ENCODE data around the gene DGKZ.
A peak's percentile ranks its signal among the peaks of the same experiment; 100 is the strongest.

DGKZ gene

DNA sequence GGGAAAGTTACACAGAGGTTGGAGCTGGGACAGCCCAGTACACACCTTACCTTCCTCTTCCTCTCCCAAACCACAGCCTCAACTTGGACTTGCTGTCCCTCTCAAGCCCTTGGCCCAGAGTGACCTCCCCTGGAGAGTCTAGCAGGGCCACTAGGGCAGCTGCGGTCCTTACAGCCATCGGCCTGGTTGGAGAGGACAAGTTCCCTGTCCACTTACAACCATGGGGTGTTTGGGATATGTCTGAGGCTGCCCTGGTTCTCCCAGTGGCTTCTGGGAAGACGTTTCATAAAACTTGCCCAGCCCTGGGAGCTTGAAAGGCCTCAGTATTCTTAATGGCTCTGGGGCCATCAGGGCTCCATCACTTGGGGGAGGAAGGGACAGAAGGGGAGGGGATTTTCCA lies 13.1 kb upstream of the DGKZ start:
- H3K36me3 Mint-ChIP-seq (ENCODE audit: low read depth) = no peaks in the 10 kb centered on the region
- H3K4me1 Mint-ChIP-seq (ENCODE audit: low read depth) = peaks cover 79% of the 10 kb centered on the region
- H3K9me3 Mint-ChIP-seq = no peaks in the 10 kb centered on the region
- H3K4me3 Mint-ChIP-seq = peak overlapping the region; percentile 74
- no peaks in the 10 kb centered on the region for H3K27me3 Mint-ChIP-seq
- no peak overlapping the region for H3K27ac Mint-ChIP-seq
- DNase-seq = no peak

- Mint-ChIP-seq H3K9me3 (no peaks in the 10 kb centered on the region), H3K4me1 (ENCODE audit: low read depth) (peaks cover 78% of the 10 kb centered on the region), H3K36me3 (ENCODE audit: low read depth) (no peaks in the 10 kb centered on the region), H3K27ac (peak overlapping the region; percentile 73), H3K4me3 (no peak overlapping the region), H3K27me3 (no peaks in the 10 kb centered on the region)
- no peak for DNase-seq
Observed at GRCh38 chr11:46335271-46335670, 12.0 kb upstream of the DGKZ start.

DNA sequence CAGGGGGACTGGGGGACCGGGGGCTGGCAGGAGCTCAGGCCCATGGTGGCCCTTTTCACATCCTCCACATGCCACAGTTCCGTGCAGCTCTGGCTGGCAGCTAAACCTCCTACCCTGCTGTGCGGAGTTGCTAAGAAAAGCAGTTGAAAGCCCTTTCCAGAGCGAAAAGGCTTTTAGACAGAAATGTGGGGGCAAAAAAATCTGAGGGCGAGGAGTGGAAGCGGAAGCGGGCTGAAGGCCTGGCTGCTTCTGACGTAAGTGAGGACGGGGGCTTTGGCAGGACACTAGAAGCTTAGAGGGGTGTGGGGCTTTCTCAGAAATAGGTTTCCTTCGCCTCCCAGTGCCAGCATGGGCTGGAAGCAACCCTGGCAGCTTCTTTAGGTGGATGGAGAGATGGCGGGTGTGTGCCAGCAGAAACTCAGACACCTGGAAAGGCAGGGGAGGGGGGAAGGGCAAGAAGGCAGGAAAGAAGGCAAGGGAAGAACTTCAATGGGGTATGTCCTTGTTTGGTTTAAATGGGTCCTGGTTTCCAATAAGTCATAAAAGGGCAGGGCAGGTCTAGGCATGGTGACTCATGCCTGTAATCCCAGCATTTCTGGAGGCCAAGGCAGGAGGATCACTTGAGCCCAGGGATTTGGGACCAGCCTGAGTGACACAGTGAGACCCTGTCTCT lies 11.2 kb upstream of the DGKZ start:
- Mint-ChIP-seq H3K9me3 (no peaks in the 10 kb centered on the region), H3K4me1 (ENCODE audit: low read depth) (peaks cover 71% of the 10 kb centered on the region), H3K27ac (peak overlapping the region; percentile 66), H3K4me3 (no peak overlapping the region), H3K36me3 (ENCODE audit: low read depth) (no peaks in the 10 kb centered on the region), H3K27me3 (no peaks in the 10 kb centered on the region)
- no peak for DNase-seq

DNA sequence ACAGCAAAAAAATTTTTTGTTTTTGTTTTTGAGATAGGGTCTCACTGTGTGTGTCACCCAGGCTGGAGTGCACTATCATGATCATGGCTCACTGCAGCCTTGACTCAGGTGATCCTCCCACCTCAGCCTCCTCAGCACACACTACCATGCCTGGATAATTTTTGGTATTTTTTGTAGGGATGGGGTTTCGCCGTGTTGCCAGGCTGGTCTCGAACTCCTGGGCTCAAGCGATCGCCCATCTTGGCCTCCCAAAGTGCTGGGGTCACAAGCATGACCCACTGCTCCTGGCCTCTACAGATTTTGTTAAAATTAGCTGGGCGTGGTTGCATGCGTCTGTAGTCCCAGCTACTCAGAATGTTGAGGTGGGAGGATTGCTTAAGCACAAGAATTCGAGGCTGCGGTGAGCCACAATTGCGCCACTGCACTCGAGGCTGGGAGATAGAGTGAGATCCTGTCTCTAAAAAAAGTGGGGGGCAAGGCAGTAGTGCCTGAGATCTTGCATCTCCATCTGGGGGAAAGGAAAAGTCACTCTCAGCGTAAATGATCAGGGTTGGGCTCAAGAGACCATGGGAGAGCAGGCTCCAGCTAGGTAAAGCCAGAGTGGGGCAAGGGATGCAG lies 10.6 kb upstream of the DGKZ start:
- Mint-ChIP-seq H3K27ac (no peak overlapping the region), H3K4me1 (ENCODE audit: low read depth) (peaks cover 71% of the 10 kb centered on the region), H3K27me3 (no peaks in the 10 kb centered on the region), H3K9me3 (no peaks in the 10 kb centered on the region), H3K36me3 (ENCODE audit: low read depth) (no peaks in the 10 kb centered on the region), H3K4me3 (no peak overlapping the region)
- DNase-seq = no peak

GRCh38 chr11:46337626-46338345 lies 9.5 kb upstream of the DGKZ start:
- DNase-seq = no peak
- no peaks in the 10 kb centered on the region for H3K27me3 Mint-ChIP-seq
- no peaks in the 10 kb centered on the region for H3K9me3 Mint-ChIP-seq
- no peak overlapping the region for H3K4me3 Mint-ChIP-seq
- H3K27ac Mint-ChIP-seq = peak overlapping the region; percentile 2
- peaks cover 73% of the 10 kb centered on the region for H3K4me1 Mint-ChIP-seq (ENCODE audit: low read depth)
- H3K36me3 Mint-ChIP-seq (ENCODE audit: low read depth) = no peaks in the 10 kb centered on the region

- peaks cover 76% of the 10 kb centered on the region for H3K4me1 Mint-ChIP-seq (ENCODE audit: low read depth)
- H3K4me3 Mint-ChIP-seq = no peak overlapping the region
Observed at GRCh38 chr11:46338636-46338987, 8.7 kb upstream of the DGKZ start.

DNA sequence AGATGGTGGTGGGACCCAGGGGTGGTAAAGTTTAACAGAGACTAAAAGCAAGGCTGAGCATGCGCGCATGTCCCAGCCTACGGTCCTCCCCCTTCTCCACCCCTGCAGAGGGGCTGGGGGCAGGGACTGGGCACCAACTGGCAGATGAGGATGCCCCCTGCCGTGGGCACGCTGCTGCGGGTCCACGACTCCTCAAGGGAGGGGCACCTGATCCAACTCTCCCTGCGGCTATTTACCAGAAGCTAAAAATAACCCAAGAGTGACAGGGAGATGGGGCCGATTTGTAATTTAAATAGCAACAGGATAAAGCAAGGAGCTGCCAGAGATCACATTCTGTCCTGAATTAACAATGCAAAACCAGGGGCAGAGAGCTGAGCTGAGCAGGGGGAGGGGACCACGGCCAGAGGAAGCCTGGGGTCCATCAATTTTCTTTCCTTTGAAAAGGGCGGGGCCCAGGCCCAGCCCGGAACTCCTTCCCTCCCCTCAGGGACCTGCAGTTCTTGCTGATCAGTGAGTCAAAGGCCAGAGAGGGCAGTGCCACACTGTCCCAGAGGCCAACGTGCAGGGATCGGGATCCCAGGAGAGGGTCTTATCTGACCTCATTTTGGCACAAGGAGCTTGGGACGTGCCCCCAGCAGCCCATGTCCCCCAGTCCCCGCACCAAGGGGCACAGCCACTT lies 8.1 kb upstream of the DGKZ start:
- peak overlapping the region; percentile 79 for H3K27ac Mint-ChIP-seq
- H3K4me1 Mint-ChIP-seq (ENCODE audit: low read depth) = peaks cover 78% of the 10 kb centered on the region
- H3K27me3 Mint-ChIP-seq = no peaks in the 10 kb centered on the region
- no peak for DNase-seq
- no peaks in the 10 kb centered on the region for H3K36me3 Mint-ChIP-seq (ENCODE audit: low read depth)
- H3K4me3 Mint-ChIP-seq = no peak overlapping the region
- H3K9me3 Mint-ChIP-seq = no peaks in the 10 kb centered on the region

More at GRCh38 chr11:46338636-46338987, 8.7 kb upstream of the DGKZ start:
- peak overlapping the region; percentile 79 for H3K27ac Mint-ChIP-seq
- no peak for DNase-seq
- no peaks in the 10 kb centered on the region for H3K36me3 Mint-ChIP-seq (ENCODE audit: low read depth)
- no peaks in the 10 kb centered on the region for H3K27me3 Mint-ChIP-seq
- H3K9me3 Mint-ChIP-seq = no peaks in the 10 kb centered on the region

GRCh38 chr11:46339816-46340215 lies 7.4 kb upstream of the DGKZ start:
- Mint-ChIP-seq H3K9me3 (no peaks in the 10 kb centered on the region), H3K4me3 (no peak overlapping the region), H3K4me1 (ENCODE audit: low read depth) (peaks cover 75% of the 10 kb centered on the region), H3K36me3 (ENCODE audit: low read depth) (no peaks in the 10 kb centered on the region), H3K27ac (no peak overlapping the region), H3K27me3 (no peaks in the 10 kb centered on the region)
- DNase-seq = no peak

DNA sequence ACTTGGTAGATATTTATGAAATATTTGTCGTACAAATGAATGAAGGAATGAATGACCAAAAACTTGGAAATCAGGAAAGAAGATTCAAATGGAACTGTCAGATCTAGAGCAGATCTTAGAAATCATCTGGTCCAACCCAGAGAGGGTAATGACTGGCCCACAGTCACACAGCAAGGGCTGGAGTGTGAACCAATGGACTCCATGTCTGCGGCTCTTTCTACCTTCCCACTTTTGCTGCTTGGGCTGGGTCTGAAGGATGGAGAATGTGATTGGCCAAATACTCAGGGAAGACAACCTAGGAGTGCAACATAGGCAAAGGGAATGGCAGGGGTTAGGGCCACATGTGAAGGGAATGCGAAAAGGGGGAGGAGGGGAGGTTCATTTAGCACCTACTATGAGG lies 5.8 kb upstream of the DGKZ start:
- Mint-ChIP-seq H3K36me3 (ENCODE audit: low read depth) (no peaks in the 10 kb centered on the region), H3K4me1 (ENCODE audit: low read depth) (peaks cover 81% of the 10 kb centered on the region), H3K27ac (no peak overlapping the region), H3K9me3 (no peaks in the 10 kb centered on the region), H3K27me3 (no peaks in the 10 kb centered on the region), H3K4me3 (no peak overlapping the region)
- no peak for DNase-seq

GRCh38 chr11:46342239-46342638 lies 5.0 kb upstream of the DGKZ start:
- H3K4me1 Mint-ChIP-seq (ENCODE audit: low read depth) = peaks cover 81% of the 10 kb centered on the region
- H3K27me3 Mint-ChIP-seq = no peaks in the 10 kb centered on the region

DNA sequence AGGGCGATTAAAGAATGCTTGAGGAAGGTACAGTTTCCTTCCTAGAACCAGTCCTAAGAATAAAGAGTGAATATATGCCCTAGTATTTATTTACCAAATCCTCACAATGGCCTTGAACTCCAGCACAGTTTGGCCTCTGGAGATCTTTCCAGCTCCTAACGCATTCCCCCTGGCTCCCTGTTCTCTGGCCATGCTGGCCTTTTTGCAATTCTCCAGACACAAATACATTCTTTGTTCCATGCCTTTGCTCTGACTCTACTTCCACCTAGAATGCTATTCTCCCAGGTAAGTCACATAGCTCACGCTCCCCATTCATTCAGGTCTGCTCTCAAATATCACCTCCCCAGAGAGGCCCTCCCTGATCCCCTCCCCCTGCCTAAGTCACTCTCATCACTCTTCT lies 3.7 kb upstream of the DGKZ start:
- Mint-ChIP-seq H3K27me3 (no peaks in the 10 kb centered on the region), H3K36me3 (ENCODE audit: low read depth) (peaks cover 7% of the 10 kb centered on the region), H3K27ac (no peak overlapping the region), H3K4me3 (no peak overlapping the region), H3K9me3 (no peaks in the 10 kb centered on the region), H3K4me1 (ENCODE audit: low read depth) (peaks cover 72% of the 10 kb centered on the region)
- DNase-seq = no peak

More at GRCh38 chr11:46342239-46342638, 5.0 kb upstream of the DGKZ start:
- Mint-ChIP-seq H3K4me3 (no peak overlapping the region), H3K9me3 (no peaks in the 10 kb centered on the region), H3K36me3 (ENCODE audit: low read depth) (no peaks in the 10 kb centered on the region), H3K27ac (peak overlapping the region; percentile 41)
- DNase-seq = no peak

DNA sequence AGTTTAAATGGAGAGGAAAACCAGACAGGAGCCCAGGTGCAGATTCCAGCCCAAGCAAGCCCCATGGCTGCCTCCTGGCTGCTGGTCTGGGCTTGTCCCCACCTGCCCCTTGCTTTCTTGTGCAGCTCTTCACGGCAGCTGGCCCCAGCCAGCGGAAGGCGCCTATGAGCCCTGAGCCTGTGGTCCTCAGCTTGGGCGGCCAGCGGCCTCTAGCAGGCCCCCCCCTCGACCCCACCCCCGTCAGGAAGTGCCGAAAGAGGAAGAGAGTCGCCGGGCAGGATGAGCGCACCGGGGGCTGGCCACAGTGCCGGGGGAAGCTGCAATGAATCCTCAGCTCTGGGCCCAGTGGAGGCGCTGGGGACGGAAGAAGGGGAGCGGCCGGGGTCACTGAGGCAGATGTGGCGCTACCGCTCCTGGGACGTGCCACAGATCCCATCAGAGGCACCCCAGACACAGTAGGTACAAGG lies 2.1 kb upstream of the DGKZ start:
- no peaks in the 10 kb centered on the region for H3K9me3 Mint-ChIP-seq
- peak overlapping the region; percentile 69 for H3K4me3 Mint-ChIP-seq
- H3K27ac Mint-ChIP-seq = peak overlapping the region; percentile 78
- peaks cover 73% of the 10 kb centered on the region for H3K4me1 Mint-ChIP-seq (ENCODE audit: low read depth)
- peak; percentile 47 for DNase-seq
- H3K36me3 Mint-ChIP-seq (ENCODE audit: low read depth) = peaks cover 22% of the 10 kb centered on the region
- no peaks in the 10 kb centered on the region for H3K27me3 Mint-ChIP-seq

DNA sequence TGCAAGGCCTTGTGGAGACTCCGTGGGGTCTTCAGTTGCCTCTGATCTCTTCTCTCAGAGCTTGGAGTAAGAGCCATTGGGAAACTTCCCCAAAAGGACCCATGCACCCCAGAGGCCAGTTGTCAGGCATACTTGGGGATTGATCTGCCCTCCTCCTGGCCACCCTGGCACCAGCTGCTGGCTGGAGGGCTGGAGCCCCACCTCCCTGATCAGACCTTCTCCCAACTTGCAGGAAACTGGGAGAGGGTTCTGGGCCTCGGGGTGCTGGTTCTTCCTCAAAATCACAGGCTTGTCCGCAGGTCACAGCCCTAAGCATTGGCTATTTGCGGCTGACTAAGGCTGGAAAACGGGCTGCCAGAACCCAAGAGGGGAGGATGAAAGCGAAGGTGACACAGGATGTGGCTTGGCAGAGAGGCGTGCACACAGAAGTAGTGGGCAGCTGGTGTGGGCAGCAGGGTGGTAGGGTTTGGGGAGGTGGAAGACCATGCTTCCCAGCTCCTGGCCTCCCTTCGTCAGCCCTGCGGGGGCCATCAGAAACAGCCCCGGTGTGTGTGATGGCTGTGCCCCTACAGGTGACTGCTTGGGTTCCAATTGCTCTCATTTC lies 1.3 kb upstream of the DGKZ start:
- H3K9me3 Mint-ChIP-seq = no peaks in the 10 kb centered on the region
- H3K36me3 Mint-ChIP-seq (ENCODE audit: low read depth) = peaks cover 29% of the 10 kb centered on the region
- H3K4me3 Mint-ChIP-seq = peak overlapping the region; percentile 69
- H3K27me3 Mint-ChIP-seq = no peaks in the 10 kb centered on the region
- peak overlapping the region; percentile 85 for H3K27ac Mint-ChIP-seq
- peak; percentile 58 for DNase-seq
- H3K4me1 Mint-ChIP-seq (ENCODE audit: low read depth) = peaks cover 80% of the 10 kb centered on the region

- H3K27me3 Mint-ChIP-seq = no peaks in the 10 kb centered on the region
- no peak for DNase-seq
- H3K27ac Mint-ChIP-seq = peak overlapping the region; percentile 92
- peaks cover 79% of the 10 kb centered on the region for H3K4me1 Mint-ChIP-seq (ENCODE audit: low read depth)
- H3K36me3 Mint-ChIP-seq (ENCODE audit: low read depth) = peaks cover 44% of the 10 kb centered on the region
- H3K9me3 Mint-ChIP-seq = no peaks in the 10 kb centered on the region
- H3K4me3 Mint-ChIP-seq = peak overlapping the region; percentile 84
Observed at GRCh38 chr11:46347637-46348311, 511 bp downstream of the DGKZ start.

Measured in activated T-cell treated with anti-CD3 and anti-CD28 coated beads, Interleukin-2, amount 50 U/mL, for 24 hours (primary cell).